ENCODE measurements around the gene ZNF22. TPM values are rescaled to one million over a fixed set of nuclear protein-coding genes. Genes with fewer than 3 reads are reported as not detected.

The ZNF22 gene
- total and polyA plus RNA-seq, 2 of the 8 experiments (the other 6 are each of a cell fraction or from before 2014, with no cell fraction given), result 18.2 to 45.2 TPM

DNA sequence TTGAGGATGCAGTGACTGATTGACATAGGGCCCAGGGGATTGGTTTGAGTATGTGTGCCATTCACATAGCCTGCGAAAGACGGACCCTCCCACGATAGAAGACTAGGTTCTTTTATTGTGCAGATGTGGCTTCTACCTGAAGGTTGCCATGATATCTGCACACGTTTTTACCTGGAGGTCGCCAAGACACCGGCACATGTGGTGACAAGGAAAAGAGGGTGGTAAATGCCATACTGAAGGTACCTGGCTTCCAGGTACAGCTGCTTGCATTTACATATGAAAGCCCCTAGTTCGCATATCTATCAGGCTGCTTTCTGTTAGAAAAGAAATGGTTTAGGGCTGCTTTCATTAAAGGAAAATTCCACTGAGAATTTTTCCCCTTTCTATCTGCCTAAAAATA is 43.6 kb downstream of the ZNF22 start (continued):
- no peak for TF ChIP-seq TEAD4 (IDR thresholded peaks at IDR 0.05; ENCODE audit: low read depth, low read length)
- TF ChIP-seq ZNF274 (IDR thresholded peaks at IDR 0.05; ENCODE audit: borderline replicate concordance, extremely low read depth, low read length), result no peak
- TF ChIP-seq CTBP2 (IDR thresholded peaks at IDR 0.05; ENCODE audit: borderline replicate concordance, insufficient read depth, insufficient read length, low read length), result no peak
- TF ChIP-seq BCL11A (IDR thresholded peaks at IDR 0.05; ENCODE audit: low read depth in 2 of 2, low read length in 2 of 2), result no peak
- no peak for TF ChIP-seq NRF1 (IDR thresholded peaks at IDR 0.05; ENCODE audit: low read depth, low read length)
- peak; percentile 79; the same call in 1 of the 2 replicates for TF ChIP-seq TCF12 (IDR thresholded peaks at IDR 0.05; ENCODE audit: low read depth, low read length)
- TF ChIP-seq RAD21 (IDR thresholded peaks at IDR 0.05 in 1 of 2, conservative IDR thresholded peaks at IDR 0.05 in 1 of 2; ENCODE audit: low read depth in 2 of 2, low read length in 2 of 2), result no peak
- TF ChIP-seq ASH2L (IDR thresholded peaks at IDR 0.05; ENCODE audit: low read length), result peak; percentile 71
- no peak for TF ChIP-seq CHD1 (IDR thresholded peaks at IDR 0.05; ENCODE audit: low read depth, low read length)
- TF ChIP-seq, protein P1, sequence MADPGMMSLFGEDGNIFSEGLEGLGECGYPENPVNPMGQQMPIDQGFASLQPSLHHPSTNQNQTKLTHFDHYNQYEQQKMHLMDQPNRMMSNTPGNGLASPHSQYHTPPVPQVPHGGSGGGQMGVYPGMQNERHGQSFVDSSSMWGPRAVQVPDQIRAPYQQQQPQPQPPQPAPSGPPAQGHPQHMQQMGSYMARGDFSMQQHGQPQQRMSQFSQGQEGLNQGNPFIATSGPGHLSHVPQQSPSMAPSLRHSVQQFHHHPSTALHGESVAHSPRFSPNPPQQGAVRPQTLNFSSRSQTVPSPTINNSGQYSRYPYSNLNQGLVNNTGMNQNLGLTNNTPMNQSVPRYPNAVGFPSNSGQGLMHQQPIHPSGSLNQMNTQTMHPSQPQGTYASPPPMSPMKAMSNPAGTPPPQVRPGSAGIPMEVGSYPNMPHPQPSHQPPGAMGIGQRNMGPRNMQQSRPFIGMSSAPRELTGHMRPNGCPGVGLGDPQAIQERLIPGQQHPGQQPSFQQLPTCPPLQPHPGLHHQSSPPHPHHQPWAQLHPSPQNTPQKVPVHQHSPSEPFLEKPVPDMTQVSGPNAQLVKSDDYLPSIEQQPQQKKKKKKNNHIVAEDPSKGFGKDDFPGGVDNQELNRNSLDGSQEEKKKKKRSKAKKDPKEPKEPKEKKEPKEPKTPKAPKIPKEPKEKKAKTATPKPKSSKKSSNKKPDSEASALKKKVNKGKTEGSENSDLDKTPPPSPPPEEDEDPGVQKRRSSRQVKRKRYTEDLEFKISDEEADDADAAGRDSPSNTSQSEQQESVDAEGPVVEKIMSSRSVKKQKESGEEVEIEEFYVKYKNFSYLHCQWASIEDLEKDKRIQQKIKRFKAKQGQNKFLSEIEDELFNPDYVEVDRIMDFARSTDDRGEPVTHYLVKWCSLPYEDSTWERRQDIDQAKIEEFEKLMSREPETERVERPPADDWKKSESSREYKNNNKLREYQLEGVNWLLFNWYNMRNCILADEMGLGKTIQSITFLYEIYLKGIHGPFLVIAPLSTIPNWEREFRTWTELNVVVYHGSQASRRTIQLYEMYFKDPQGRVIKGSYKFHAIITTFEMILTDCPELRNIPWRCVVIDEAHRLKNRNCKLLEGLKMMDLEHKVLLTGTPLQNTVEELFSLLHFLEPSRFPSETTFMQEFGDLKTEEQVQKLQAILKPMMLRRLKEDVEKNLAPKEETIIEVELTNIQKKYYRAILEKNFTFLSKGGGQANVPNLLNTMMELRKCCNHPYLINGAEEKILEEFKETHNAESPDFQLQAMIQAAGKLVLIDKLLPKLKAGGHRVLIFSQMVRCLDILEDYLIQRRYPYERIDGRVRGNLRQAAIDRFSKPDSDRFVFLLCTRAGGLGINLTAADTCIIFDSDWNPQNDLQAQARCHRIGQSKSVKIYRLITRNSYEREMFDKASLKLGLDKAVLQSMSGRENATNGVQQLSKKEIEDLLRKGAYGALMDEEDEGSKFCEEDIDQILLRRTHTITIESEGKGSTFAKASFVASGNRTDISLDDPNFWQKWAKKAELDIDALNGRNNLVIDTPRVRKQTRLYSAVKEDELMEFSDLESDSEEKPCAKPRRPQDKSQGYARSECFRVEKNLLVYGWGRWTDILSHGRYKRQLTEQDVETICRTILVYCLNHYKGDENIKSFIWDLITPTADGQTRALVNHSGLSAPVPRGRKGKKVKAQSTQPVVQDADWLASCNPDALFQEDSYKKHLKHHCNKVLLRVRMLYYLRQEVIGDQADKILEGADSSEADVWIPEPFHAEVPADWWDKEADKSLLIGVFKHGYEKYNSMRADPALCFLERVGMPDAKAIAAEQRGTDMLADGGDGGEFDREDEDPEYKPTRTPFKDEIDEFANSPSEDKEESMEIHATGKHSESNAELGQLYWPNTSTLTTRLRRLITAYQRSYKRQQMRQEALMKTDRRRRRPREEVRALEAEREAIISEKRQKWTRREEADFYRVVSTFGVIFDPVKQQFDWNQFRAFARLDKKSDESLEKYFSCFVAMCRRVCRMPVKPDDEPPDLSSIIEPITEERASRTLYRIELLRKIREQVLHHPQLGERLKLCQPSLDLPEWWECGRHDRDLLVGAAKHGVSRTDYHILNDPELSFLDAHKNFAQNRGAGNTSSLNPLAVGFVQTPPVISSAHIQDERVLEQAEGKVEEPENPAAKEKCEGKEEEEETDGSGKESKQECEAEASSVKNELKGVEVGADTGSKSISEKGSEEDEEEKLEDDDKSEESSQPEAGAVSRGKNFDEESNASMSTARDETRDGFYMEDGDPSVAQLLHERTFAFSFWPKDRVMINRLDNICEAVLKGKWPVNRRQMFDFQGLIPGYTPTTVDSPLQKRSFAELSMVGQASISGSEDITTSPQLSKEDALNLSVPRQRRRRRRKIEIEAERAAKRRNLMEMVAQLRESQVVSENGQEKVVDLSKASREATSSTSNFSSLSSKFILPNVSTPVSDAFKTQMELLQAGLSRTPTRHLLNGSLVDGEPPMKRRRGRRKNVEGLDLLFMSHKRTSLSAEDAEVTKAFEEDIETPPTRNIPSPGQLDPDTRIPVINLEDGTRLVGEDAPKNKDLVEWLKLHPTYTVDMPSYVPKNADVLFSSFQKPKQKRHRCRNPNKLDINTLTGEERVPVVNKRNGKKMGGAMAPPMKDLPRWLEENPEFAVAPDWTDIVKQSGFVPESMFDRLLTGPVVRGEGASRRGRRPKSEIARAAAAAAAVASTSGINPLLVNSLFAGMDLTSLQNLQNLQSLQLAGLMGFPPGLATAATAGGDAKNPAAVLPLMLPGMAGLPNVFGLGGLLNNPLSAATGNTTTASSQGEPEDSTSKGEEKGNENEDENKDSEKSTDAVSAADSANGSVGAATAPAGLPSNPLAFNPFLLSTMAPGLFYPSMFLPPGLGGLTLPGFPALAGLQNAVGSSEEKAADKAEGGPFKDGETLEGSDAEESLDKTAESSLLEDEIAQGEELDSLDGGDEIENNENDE (IDR thresholded peaks at IDR 0.05; ENCODE audit: insufficient replicate concordance, low read length), result no peak
- TF ChIP-seq SUZ12 (IDR thresholded peaks at IDR 0.05; ENCODE audit: low read length), result no peak
- no peak for TF ChIP-seq CEBPB (IDR thresholded peaks at IDR 0.05; ENCODE audit: low read depth, low read length)
